Endothelial cell of umbilical vein (primary cell): ENCODE data around the gene SRRM3. TPM values are rescaled to one million over a fixed set of nuclear protein-coding genes. Genes with fewer than 3 reads are reported as not detected.

Source experiments
- BruUV-seq: library from RNA; stranded (reverse); fragments of 400-500 nt; replicated peaks from 2 replicates; lab custom pipeline; 2021; lab: Mats Ljungman, UMichigan
- CTCF ChIA-PET: fragments of 300-600, 350-600 bp; sonication (Branson Sonifier 250); formaldehyde crosslinking; loops from one replicate; lab custom pipeline; 2021; ENCODE audit warnings: antibody characterized with exemption, inconsistent platforms; lab: Charles Lee
- POLR2A ChIA-PET: fragments of 300-600, 350-600 bp; sonication (Branson Sonifier 250); formaldehyde crosslinking; loops from one replicate; lab custom pipeline; 2021; ENCODE audit warnings: antibody characterized with exemption, inconsistent platforms; lab: Charles Lee
- DNase-seq: peaks from one replicate; pipeline ENCODE4 v3.0.0-alpha.2; 2011; ENCODE audit warnings: low read depth, low spot score
- FAIRE-seq: peaks from 2 replicates; lab custom pipeline; 2011; peaks lifted over from hg19 to GRCh38; lab: Jason Lieb, UNC
- H2AFZ ChIP-seq: 2 replicates; pipeline ENCODE4 v1.6.0; 2012; ENCODE audit warnings: low read depth, low read length, control low read depth, inconsistent platforms
- H3K27ac ChIP-seq: 2 replicates; pipeline ENCODE4 v1.5.1; 2011; ENCODE audit warnings: low read depth, mild to moderate bottlenecking, control low read depth, low read length, moderate library complexity; ENCODE audit not compliant: insufficient read depth
- H3K27me3 ChIP-seq, 2 experiments: 2 replicates each; pipeline versions ENCODE4 v1.6.0 to v1.6.1; 2011; ENCODE audit warnings: low read length in 2 of 2, mixed read lengths in 1 of 2; ENCODE audit not compliant: control insufficient read depth in 2 of 2, insufficient read depth in 2 of 2
- H3K36me3 ChIP-seq, 2 experiments: 2 replicates in 1 of 2; 3 replicates in 1 of 2; pipeline ENCODE4 v1.5.1; 2011; ENCODE audit warnings: low read length in 2 of 2, mild to moderate bottlenecking in 1 of 2, moderate library complexity in 1 of 2; ENCODE audit not compliant: control insufficient read depth in 2 of 2, insufficient read depth in 2 of 2; ENCODE audit errors: extremely low read depth in 1 of 2
- H3K4me1 ChIP-seq: 3 replicates; pipeline ENCODE4 v1.5.1; 2011; ENCODE audit warnings: mild to moderate bottlenecking, low read length; ENCODE audit not compliant: control insufficient read depth, insufficient read depth; ENCODE audit errors: extremely low read depth
- H3K4me2 ChIP-seq: 2 replicates; pipeline ENCODE4 v1.6.1; 2011; ENCODE audit warnings: low read length, control low read depth, mixed read lengths; ENCODE audit not compliant: insufficient read depth
- H3K4me3 ChIP-seq, 3 experiments: fragments of 200-600 bp in 1 of 3; sonication (generic), shearing (Covaris generic) in 1 of 3; replicated peaks in 1 of 3; 2 replicates each; pipeline ENCODE4 v1.5.1; 2011 to 2016; ENCODE audit warnings: control low read depth in 3 of 3, low read length in 3 of 3, mild to moderate bottlenecking in 2 of 3, inconsistent platforms in 1 of 3, low read depth in 1 of 3, moderate library complexity in 1 of 3; ENCODE audit not compliant: insufficient read depth in 1 of 3
- H3K79me2 ChIP-seq: 2 replicates; pipeline ENCODE4 v1.6.0; 2012; ENCODE audit warnings: low read length, inconsistent platforms; ENCODE audit not compliant: control insufficient read depth, insufficient read depth
- H3K9ac ChIP-seq: replicated peaks from 2 replicates; pipeline ENCODE3; 2011; ENCODE audit warnings: low read length, control low read depth; ENCODE audit not compliant: insufficient read depth; ENCODE audit errors: extremely low read depth
- H3K9me1 ChIP-seq: replicated peaks from 3 replicates; pipeline ENCODE4 v1.6.0; 2011; ENCODE audit warnings: mild to moderate bottlenecking, low read length; ENCODE audit not compliant: control insufficient read depth, insufficient read depth; ENCODE audit errors: extremely low read depth
- H3K9me3 ChIP-seq: replicated peaks from 2 replicates; pipeline ENCODE4 v1.5.1; 2012; ENCODE audit warnings: low read length, inconsistent platforms; ENCODE audit not compliant: control insufficient read depth, insufficient read depth
- H4K20me1 ChIP-seq: replicated peaks from 2 replicates; pipeline ENCODE3; 2011; ENCODE audit warnings: mild to moderate bottlenecking, low read length; ENCODE audit not compliant: control insufficient read depth, insufficient read depth; ENCODE audit errors: extremely low read depth
- CTCF ChIP-seq, 2 donors: IDR thresholded peaks; 1 replicate in 1 of 2; 2 replicates in 1 of 2; pipeline ENCODE4 v1.5.1; 2011; ENCODE audit warnings: low read length in 2 of 2, mild to moderate bottlenecking in 2 of 2, moderate library complexity in 2 of 2, control low read depth in 1 of 2, inconsistent platforms in 1 of 2, low read depth in 1 of 2; ENCODE audit not compliant: insufficient read depth in 1 of 2; ENCODE audit errors: extremely low read depth in 1 of 2
- EZH2 ChIP-seq: IDR thresholded peaks from 2 replicates; pipeline ENCODE4 v1.6.1; 2012; ENCODE audit warnings: borderline replicate concordance, low read depth, mild to moderate bottlenecking, moderate library complexity, low read length, inconsistent platforms; ENCODE audit not compliant: severe bottlenecking
- FOS ChIP-seq: IDR thresholded peaks from 2 replicates; pipeline ENCODE4 v1.6.1; 2011; ENCODE audit warnings: mild to moderate bottlenecking, low read length, moderate library complexity, borderline replicate concordance; ENCODE audit not compliant: insufficient read depth
- GATA2 ChIP-seq: IDR thresholded peaks from 2 replicates; pipeline ENCODE4 v1.7.0; 2011; ENCODE audit warnings: low read depth, mild to moderate bottlenecking, moderate library complexity, mixed read lengths, low read length; ENCODE audit not compliant: insufficient read length, insufficient read depth
- JUN ChIP-seq: IDR thresholded peaks from 2 replicates; pipeline ENCODE4 v1.6.1; 2011; ENCODE audit warnings: borderline replicate concordance, low read depth; ENCODE audit not compliant: insufficient read length, insufficient read depth
- MAX ChIP-seq: IDR thresholded peaks from 2 replicates; pipeline ENCODE4 v1.6.1; 2011; ENCODE audit not compliant: insufficient read depth, insufficient read length
- MYC ChIP-seq: IDR thresholded peaks from one replicate; pipeline ENCODE4 v1.6.1; 2011; ENCODE audit warnings: mild to moderate bottlenecking, low read depth, low read length
- POLR2A ChIP-seq: IDR thresholded peaks from 2 replicates; pipeline ENCODE4 v1.6.1; 2012; ENCODE audit warnings: low read depth, mild to moderate bottlenecking, control low read depth, low read length
- POLR2AphosphoS5 ChIP-seq: IDR thresholded peaks from 2 replicates; pipeline ENCODE4 v1.6.1; 2012; ENCODE audit warnings: low read depth, mild to moderate bottlenecking, control low read depth, low read length, moderate library complexity; ENCODE audit not compliant: insufficient read depth
- dilution Hi-C: fragments of 300-500 bp; cut with MboI; formaldehyde crosslinking; loops from one replicate; pipeline ENCODE4 v1.15.0; 2019; ENCODE audit warnings: low sequenced_read_pairs; ENCODE audit not compliant: extremely low pct_ligation_motif_present
- intact Hi-C: fragments of 100-400 bp; cut with micrococcal nuclease; formaldehyde crosslinking; loops from one replicate; pipeline ENCODE4 v1.10.0; 2022
- polyA plus RNA-seq, 4 experiments: library from polyadenylated mRNA; depleted of rRNA in 3 of 4; stranded (reverse) in 3 of 4; unstranded in 1 of 4; fragments of >200 nt; gene quantifications; 2 replicates each; pipeline versions ENCODE4 v1.2.1 to v1.2.3, GENCODE V29; 2011 to 2012; ENCODE audit warnings: missing spikeins in 1 of 4
- total RNA-seq: library from RNA; stranded (reverse); gene quantifications from 2 replicates; pipeline ENCODE4 v1.2.3, GENCODE V29; 2021

The SRRM3 gene
- total and polyA plus RNA-seq, 2 donors (not counting 3 experiments of a cell fraction or from before 2014, with no cell fraction given), result 4.4 to 5.4 TPM

- DNase-seq, result peak; percentile 52
- ChIA-PET CTCF (no interaction called here), POLR2A (interaction anchor here (1.5 kb wide), 1 partner anchor 10 kb away, joined by 19 read pairs; no protein-coding TSS in a partner anchor)
- peaks cover 27% of the 10 kb centered on the region for H3K4me1 ChIP-seq
- H2AFZ ChIP-seq, result no peak overlapping the region
- no peaks in the 10 kb centered on the region for H3K27me3 ChIP-seq
- TF ChIP-seq POLR2AphosphoS5 (no peak), CTCF (IDR thresholded peaks at IDR 0.05; ENCODE audit: extremely low read depth in 1 of 2, insufficient read depth in 1 of 2, low read depth in 1 of 2, low read length in 2 of 2) (no peak), POLR2A (no peak), EZH2 (no peak), JUN (no peak), MYC (no peak), GATA2 (no peak), MAX (no peak), FOS (no peak)
- H3K9ac ChIP-seq, result peak overlapping the region; percentile 29
- H3K9me1 ChIP-seq, result no peaks in the 10 kb centered on the region
- H3K4me2 ChIP-seq, result no peak overlapping the region
- dilution Hi-C loops (no loop called here), intact Hi-C loops (loop anchor here (10.0 kb wide), 1 partner anchor 209 kb away; no protein-coding TSS in a partner anchor)
- peak overlapping the region; percentile 94 for H3K27ac ChIP-seq
- no TSS peak for BruUV-seq
- H4K20me1 ChIP-seq, result no peaks in the 10 kb centered on the region
- no peaks in the 10 kb centered on the region for H3K9me3 ChIP-seq
- no peaks in the 10 kb centered on the region for H3K36me3 ChIP-seq
- peak; percentile 64 for FAIRE-seq
- H3K4me3 ChIP-seq, result no peak overlapping the region
- H3K79me2 ChIP-seq, result no peaks in the 10 kb centered on the region
Measured at GRCh38 chr7:76293407-76293901, 91.8 kb downstream of the SRRM3 start.
